HEK293T (cell line): ENCODE results near the gene NPHP3.

Experiments used
- ARNT ChIP-seq: fragments of 450-650 bp; IDR thresholded peaks from 2 replicates; pipeline ENCODE4 v1.6.1; 2017; ENCODE audit warnings: mild to moderate bottlenecking
- BHLHE40 ChIP-seq: fragments of 450-650 bp; IDR thresholded peaks from 2 replicates; pipeline ENCODE4 v1.6.1; 2016; ENCODE audit warnings: mild to moderate bottlenecking, moderate library complexity, borderline replicate concordance
- ELF4 ChIP-seq: fragments of 450-650 bp; IDR thresholded peaks from 2 replicates; pipeline ENCODE4 v1.6.1; 2017; ENCODE audit warnings: antibody characterized with exemption
- FOXA1 ChIP-seq: fragments of 450-650 bp; IDR thresholded peaks from 2 replicates; pipeline ENCODE4 v1.6.1; 2016; ENCODE audit warnings: mild to moderate bottlenecking
- FOXK2 ChIP-seq: fragments of 450-650 bp; IDR thresholded peaks from 2 replicates; pipeline ENCODE4 v1.6.1; 2016; ENCODE audit warnings: mild to moderate bottlenecking
- FOXM1 ChIP-seq: fragments of 450-650 bp; IDR thresholded peaks from 2 replicates; pipeline ENCODE4 v1.6.1; 2017; ENCODE audit warnings: mild to moderate bottlenecking, borderline replicate concordance
- L3MBTL2 ChIP-seq: fragments of 450-650 bp; conservative IDR thresholded peaks from 2 replicates; pipeline ENCODE4 v1.6.1; 2016; ENCODE audit warnings: mild to moderate bottlenecking
- NFRKB ChIP-seq: fragments of 450-650 bp; IDR thresholded peaks from 2 replicates; pipeline ENCODE4 v1.6.1; 2016; ENCODE audit warnings: mild to moderate bottlenecking, moderate library complexity
- SP1 ChIP-seq: fragments of 450-650 bp; IDR thresholded peaks from 2 replicates; pipeline ENCODE4 v1.6.1; 2017
- SUZ12 ChIP-seq: fragments of 450-650 bp; IDR thresholded peaks from 2 replicates; pipeline ENCODE4 v1.6.1; 2016; ENCODE audit warnings: mild to moderate bottlenecking
- TARDBP ChIP-seq: fragments of 450-650 bp; IDR thresholded peaks from 2 replicates; pipeline ENCODE4 v1.6.1; 2016
- TF ChIP-seq, protein P1 (sequence below): fragments of 450-650 bp; IDR thresholded peaks from 2 replicates; pipeline ENCODE4 v1.6.1; 2016

DNA sequence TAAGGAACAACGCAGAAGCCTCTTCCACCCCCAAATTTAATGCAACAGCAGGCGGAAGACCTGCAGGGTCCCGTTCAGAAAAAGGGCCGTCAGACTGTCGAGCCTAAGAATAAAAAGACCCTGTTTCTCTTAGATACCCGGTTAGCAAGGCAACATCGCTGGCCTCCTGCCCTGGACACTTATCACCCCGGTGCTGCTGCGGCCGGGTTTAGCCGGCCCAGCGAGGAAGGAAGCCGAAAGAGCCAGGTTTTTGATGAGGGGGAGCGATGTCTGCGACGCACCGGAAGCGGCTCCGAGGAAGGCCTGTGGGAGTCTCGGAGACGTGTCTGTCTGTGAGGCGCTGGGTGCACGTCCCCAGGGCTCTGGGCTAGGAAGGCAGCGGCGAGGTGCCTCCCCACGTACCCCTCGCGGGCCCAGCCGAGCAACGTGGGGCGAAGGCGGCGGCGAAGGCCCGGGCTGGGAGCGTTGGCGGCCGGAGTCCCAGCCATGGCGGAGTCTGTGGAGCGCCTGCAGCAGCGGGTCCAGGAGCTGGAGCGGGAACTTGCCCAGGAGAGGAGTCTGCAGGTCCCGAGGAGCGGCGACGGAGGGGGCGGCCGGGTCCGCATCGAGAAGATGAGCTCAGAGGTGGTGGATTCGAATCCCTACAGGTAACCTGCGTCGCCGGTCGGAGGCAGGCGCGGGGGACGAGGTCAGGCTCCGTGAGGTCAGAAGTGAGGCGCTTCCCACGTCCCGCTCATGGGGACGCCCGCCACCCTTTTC, 62.0 kb downstream of the NPHP3 start, which contains the start of gene UBA5:
- TF ChIP-seq FOXK2 = no peak
- no peak for TF ChIP-seq SP1
- no peak for TF ChIP-seq ELF4
- TF ChIP-seq BHLHE40 = no peak
- TF ChIP-seq SUZ12 = no peak
- TF ChIP-seq, protein P1, sequence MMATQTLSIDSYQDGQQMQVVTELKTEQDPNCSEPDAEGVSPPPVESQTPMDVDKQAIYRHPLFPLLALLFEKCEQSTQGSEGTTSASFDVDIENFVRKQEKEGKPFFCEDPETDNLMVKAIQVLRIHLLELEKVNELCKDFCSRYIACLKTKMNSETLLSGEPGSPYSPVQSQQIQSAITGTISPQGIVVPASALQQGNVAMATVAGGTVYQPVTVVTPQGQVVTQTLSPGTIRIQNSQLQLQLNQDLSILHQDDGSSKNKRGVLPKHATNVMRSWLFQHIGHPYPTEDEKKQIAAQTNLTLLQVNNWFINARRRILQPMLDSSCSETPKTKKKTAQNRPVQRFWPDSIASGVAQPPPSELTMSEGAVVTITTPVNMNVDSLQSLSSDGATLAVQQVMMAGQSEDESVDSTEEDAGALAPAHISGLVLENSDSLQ = no peak
- no peak for TF ChIP-seq ARNT
- no peak for TF ChIP-seq TARDBP
- no peak for TF ChIP-seq FOXM1
- no peak for TF ChIP-seq NFRKB
- no peak for TF ChIP-seq L3MBTL2
- TF ChIP-seq FOXA1 = no peak
